ENCODE data around the gene SPRR1B. TPM values are rescaled to one million over a fixed set of nuclear protein-coding genes. Genes with fewer than 3 reads are reported as not detected.

Gene SPRR1B
- total and polyA plus RNA-seq, 4 donors, result not detected

- no peak overlapping the region for H3K27ac ChIP-seq (ENCODE audit: low read depth in 1 of 2, low read length in 2 of 2)
- TF ChIP-seq RXRA (IDR thresholded peaks at IDR 0.05) (no peak), EGR1 (IDR thresholded peaks at IDR 0.05; ENCODE audit: low read depth in 2 of 2) (no peak), ATF3 (IDR thresholded peaks at IDR 0.05) (no peak), FOXA1 (IDR thresholded peaks at IDR 0.05) (no peak), RAD21 (IDR thresholded peaks at IDR 0.05) (no peak), ZBTB33 (IDR thresholded peaks at IDR 0.05) (no peak), FOXA2 (IDR thresholded peaks at IDR 0.05) (no peak), TAF1 (conservative IDR thresholded peaks at IDR 0.05) (no peak), SP1 (IDR thresholded peaks at IDR 0.05) (no peak), CTCF (IDR thresholded peaks at IDR 0.05; ENCODE audit: low read depth, low read length, missing input control) (no peak), NR2F2 (IDR thresholded peaks at IDR 0.05) (no peak), YY1 (IDR thresholded peaks at IDR 0.05) (no peak), REST (IDR thresholded peaks at IDR 0.05) (no peak), MAX (IDR thresholded peaks at IDR 0.05) (no peak), GABPA (IDR thresholded peaks at IDR 0.05 in 1 of 2, conservative IDR thresholded peaks at IDR 0.05 in 1 of 2) (no peak), HNF4A (conservative IDR thresholded peaks at IDR 0.05) (no peak)
- no peak for DNase-seq (ENCODE audit: low spot score)
- H3K36me3 ChIP-seq (ENCODE audit: control insufficient read depth in 4 of 4, insufficient read depth in 3 of 4, low read depth in 1 of 4, low read length in 3 of 4), result no peaks in the 10 kb centered on the region
- no peak overlapping the region for H3K9ac ChIP-seq (ENCODE audit: low read depth in 1 of 2, low read length in 2 of 2)
- H3K9me3 ChIP-seq (ENCODE audit: control insufficient read depth in 4 of 4, low read length in 3 of 4), result peaks cover 0 to under 1% (median 0%) of the 10 kb centered on the region in 4 donors
- 61% methylated on average over 2 of the region's 2 CpGs for WGBS
- H3K4me3 ChIP-seq (ENCODE audit: low read depth in 1 of 3, low read length in 3 of 3), result no peak overlapping the region
- peaks cover 0 to 5% (median 0%) of the 10 kb centered on the region in 4 donors for H3K27me3 ChIP-seq (ENCODE audit: control insufficient read depth in 4 of 4, insufficient read depth in 4 of 4, low read length in 3 of 4)
- no peaks in the 10 kb centered on the region for H3K4me1 ChIP-seq (ENCODE audit: control insufficient read depth in 4 of 4, insufficient read depth in 4 of 4, low read length in 3 of 4)
Observed at GRCh38 chr1:153058154-153058553, 27.2 kb downstream of the SPRR1B start.
